OCI-LY7 (cell line): ENCODE measurements around the gene SIGLEC6.

ENCODE experiments used
- CTCF ChIP-seq: fragments of 200-600 bp; sonication (generic); conservative IDR thresholded peaks from 2 replicates; pipeline ENCODE4 v1.5.1; 2014; ENCODE audit warnings: mild to moderate bottlenecking, antibody characterized with exemption, low read length, moderate library complexity, mixed read lengths
- EZH2phosphoT487 ChIP-seq: fragments of 200-600 bp; sonication (generic); IDR thresholded peaks from 2 replicates; pipeline ENCODE4 v1.6.1; 2018; ENCODE audit warnings: low read depth, borderline replicate concordance, mild to moderate bottlenecking, mixed run types, antibody characterized with exemption, low read length, moderate library complexity, mixed read lengths

DNA sequence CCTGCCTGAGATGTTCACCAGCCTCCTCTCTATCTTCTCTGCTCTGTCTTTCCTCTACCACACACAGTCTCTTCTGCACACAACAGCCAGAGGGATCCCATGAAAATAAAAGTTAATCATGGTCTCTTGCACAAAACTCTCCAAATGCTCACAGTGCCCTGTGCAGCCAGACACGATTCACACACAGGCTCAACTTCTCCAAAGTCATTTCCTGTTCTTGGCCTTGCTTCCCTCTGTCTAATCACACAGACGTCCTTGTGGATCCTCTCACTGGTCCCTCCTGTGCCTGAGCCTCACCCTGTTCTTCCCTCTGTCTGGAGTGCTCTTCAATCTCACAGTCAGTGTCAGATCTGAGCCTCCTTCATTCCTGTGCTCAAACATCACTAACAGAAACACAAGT lies 37.7 kb downstream of the SIGLEC6 start:
- TF ChIP-seq CTCF (no peak), EZH2phosphoT487 (no peak)
